A549 (cell line): ENCODE data around the gene NTM.

ENCODE experiments used
- CEBPB ChIP-seq, 2 experiments: fragments of >200 bp in 1 of 2; sonication (Bioruptor Twin) in 1 of 2; formaldehyde crosslinking in 1 of 2; IDR thresholded peaks; 2 replicates each; pipeline ENCODE4 v1.6.1; 2012 to 2016
- GATA3 ChIP-seq: IDR thresholded peaks from 2 replicates; pipeline ENCODE4 v1.6.1; 2012; ENCODE audit warnings: borderline replicate concordance
- HDAC2 ChIP-seq: fragments of 200-600 bp; sonication (generic); IDR thresholded peaks from 2 replicates; pipeline ENCODE4 v1.6.1; 2016
- HOXA7 ChIP-seq: fragments of 250-450 bp; sonication (Bioruptor Pico); IDR thresholded peaks from 2 replicates; pipeline ENCODE4 v1.5.0; 2020; ENCODE audit warnings: mild to moderate bottlenecking, moderate library complexity
- JUN ChIP-seq, 2 experiments: fragments of >200 bp; sonication (Bioruptor Twin); formaldehyde crosslinking; IDR thresholded peaks; 2 replicates in 1 of 2; 3 replicates in 1 of 2; pipeline ENCODE4 v1.6.1; 2016 to 2017
- KDM1A ChIP-seq: fragments of 200-600 bp; sonication (generic); IDR thresholded peaks from 2 replicates; pipeline ENCODE4 v1.6.1; 2016; ENCODE audit warnings: low read depth, mild to moderate bottlenecking
- MAFK ChIP-seq: fragments of 450-650 bp; IDR thresholded peaks from 2 replicates; pipeline ENCODE4 v1.6.1; 2014; ENCODE audit not compliant: partially characterized antibody
- MYC ChIP-seq: IDR thresholded peaks from 2 replicates; pipeline ENCODE4 v1.6.1; 2012; ENCODE audit warnings: mild to moderate bottlenecking, inconsistent platforms, low read length, improper control_type of control experiment, borderline replicate concordance
- POLR2A ChIP-seq: IDR thresholded peaks from 2 replicates; pipeline ENCODE4 v1.6.1; 2012; ENCODE audit warnings: mild to moderate bottlenecking, low read length
- RNF2 ChIP-seq: fragments of 200-600 bp; sonication (generic); IDR thresholded peaks from 2 replicates; pipeline ENCODE4 v1.6.1; 2016; ENCODE audit warnings: low read depth, mild to moderate bottlenecking, antibody characterized with exemption, moderate library complexity, borderline replicate concordance
- SREBF2 ChIP-seq: fragments of 450-650 bp; IDR thresholded peaks from 2 replicates; pipeline ENCODE4 v1.6.1; 2014; ENCODE audit warnings: mild to moderate bottlenecking, moderate library complexity
- TF ChIP-seq, protein P1 (sequence below): fragments of >200 bp; sonication (Bioruptor Twin); formaldehyde crosslinking; IDR thresholded peaks from 3 replicates; pipeline ENCODE4 v1.5.1; 2016
- TF ChIP-seq, protein P2 (sequence below): fragments of 450-650 bp; IDR thresholded peaks from 2 replicates; pipeline ENCODE4 v1.6.1; 2014; ENCODE audit warnings: antibody characterized with exemption

- TF ChIP-seq JUN (IDR thresholded peaks at IDR 0.05) (no peak), MYC (no peak), MAFK (no peak), POLR2A (no peak), HDAC2 (no peak), CEBPB (IDR thresholded peaks at IDR 0.05) (no peak), RNF2 (no peak), SREBF2 (no peak), KDM1A (no peak), GATA3 (no peak), HOXA7 (no peak)
- TF ChIP-seq, protein P1, sequence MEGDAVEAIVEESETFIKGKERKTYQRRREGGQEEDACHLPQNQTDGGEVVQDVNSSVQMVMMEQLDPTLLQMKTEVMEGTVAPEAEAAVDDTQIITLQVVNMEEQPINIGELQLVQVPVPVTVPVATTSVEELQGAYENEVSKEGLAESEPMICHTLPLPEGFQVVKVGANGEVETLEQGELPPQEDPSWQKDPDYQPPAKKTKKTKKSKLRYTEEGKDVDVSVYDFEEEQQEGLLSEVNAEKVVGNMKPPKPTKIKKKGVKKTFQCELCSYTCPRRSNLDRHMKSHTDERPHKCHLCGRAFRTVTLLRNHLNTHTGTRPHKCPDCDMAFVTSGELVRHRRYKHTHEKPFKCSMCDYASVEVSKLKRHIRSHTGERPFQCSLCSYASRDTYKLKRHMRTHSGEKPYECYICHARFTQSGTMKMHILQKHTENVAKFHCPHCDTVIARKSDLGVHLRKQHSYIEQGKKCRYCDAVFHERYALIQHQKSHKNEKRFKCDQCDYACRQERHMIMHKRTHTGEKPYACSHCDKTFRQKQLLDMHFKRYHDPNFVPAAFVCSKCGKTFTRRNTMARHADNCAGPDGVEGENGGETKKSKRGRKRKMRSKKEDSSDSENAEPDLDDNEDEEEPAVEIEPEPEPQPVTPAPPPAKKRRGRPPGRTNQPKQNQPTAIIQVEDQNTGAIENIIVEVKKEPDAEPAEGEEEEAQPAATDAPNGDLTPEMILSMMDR = peak; percentile 54
- TF ChIP-seq, protein P2, sequence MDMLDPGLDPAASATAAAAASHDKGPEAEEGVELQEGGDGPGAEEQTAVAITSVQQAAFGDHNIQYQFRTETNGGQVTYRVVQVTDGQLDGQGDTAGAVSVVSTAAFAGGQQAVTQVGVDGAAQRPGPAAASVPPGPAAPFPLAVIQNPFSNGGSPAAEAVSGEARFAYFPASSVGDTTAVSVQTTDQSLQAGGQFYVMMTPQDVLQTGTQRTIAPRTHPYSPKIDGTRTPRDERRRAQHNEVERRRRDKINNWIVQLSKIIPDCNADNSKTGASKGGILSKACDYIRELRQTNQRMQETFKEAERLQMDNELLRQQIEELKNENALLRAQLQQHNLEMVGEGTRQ = no peak
Observed at GRCh38 chr11:131688048-131688693, 317.8 kb downstream of the NTM start.
